Neuronal stem cell (in vitro differentiated cells): ENCODE data around the gene AHSA1.

Experiments used
- DNase-seq: peaks from one replicate; pipeline ENCODE4 v3.0.0-alpha.2; 2013; ENCODE audit warnings: low spot score
- H2AFZ ChIP-seq: one replicate; pipeline ENCODE4 v1.6.1; 2013; ENCODE audit warnings: mild to moderate bottlenecking, low read length, inconsistent platforms
- H2AK5ac ChIP-seq: 2 replicates; pipeline ENCODE4 v1.6.1; 2013; ENCODE audit warnings: low read depth, mild to moderate bottlenecking, inconsistent platforms, low read length, moderate library complexity, mixed read lengths
- H2BK120ac ChIP-seq: 2 replicates; pipeline ENCODE4 v1.6.1; 2013; ENCODE audit warnings: low read depth, mild to moderate bottlenecking, inconsistent platforms, low read length, moderate library complexity, mixed read lengths
- H2BK12ac ChIP-seq: one replicate; pipeline ENCODE4 v1.6.1; 2013; ENCODE audit warnings: low read length, inconsistent platforms
- H2BK15ac ChIP-seq: 2 replicates; pipeline ENCODE4 v1.6.1; 2013; ENCODE audit warnings: mild to moderate bottlenecking, low read length, inconsistent platforms, mixed read lengths
- H2BK5ac ChIP-seq: one replicate; pipeline ENCODE4 v1.6.1; 2013; ENCODE audit warnings: inconsistent platforms, mild to moderate bottlenecking, low read length, moderate library complexity
- H3K14ac ChIP-seq: one replicate; pipeline ENCODE4 v1.6.1; 2013; ENCODE audit warnings: low read length, inconsistent platforms
- H3K18ac ChIP-seq: 2 replicates; pipeline ENCODE4 v1.6.1; 2013; ENCODE audit warnings: low read length, inconsistent platforms
- H3K23ac ChIP-seq: 2 replicates; pipeline ENCODE4 v1.6.1; 2013; ENCODE audit warnings: low read depth, mild to moderate bottlenecking, mixed read lengths, low read length, inconsistent platforms; ENCODE audit not compliant: poor library complexity
- H3K27ac ChIP-seq: replicated peaks from 3 replicates; pipeline ENCODE4 v1.5.1; 2013; ENCODE audit warnings: low read length, inconsistent platforms
- H3K27me3 ChIP-seq, 3 experiments: 2 replicates each; pipeline ENCODE4 v1.6.1; 2013; ENCODE audit warnings: low read length in 3 of 3, mild to moderate bottlenecking in 2 of 3, inconsistent platforms in 1 of 3, low read depth in 1 of 3, mixed read lengths in 1 of 3, moderate library complexity in 1 of 3; ENCODE audit not compliant: control insufficient read depth in 3 of 3, insufficient read depth in 3 of 3
- H3K36me3 ChIP-seq, 2 donors: replicated peaks in 1 of 2; 2 replicates each; pipeline ENCODE4 v1.6.1; 2013; ENCODE audit warnings: low read length in 2 of 2; ENCODE audit not compliant: control insufficient read depth in 2 of 2, insufficient read depth in 2 of 2
- H3K4ac ChIP-seq: 2 replicates; pipeline ENCODE4 v1.6.1; 2013; ENCODE audit warnings: inconsistent platforms, mild to moderate bottlenecking, low read length, moderate library complexity
- H3K4me1 ChIP-seq, 2 donors: 1 replicate in 1 of 2; 2 replicates in 1 of 2; pipeline ENCODE4 v1.6.1; 2013; ENCODE audit warnings: low read length in 2 of 2, low read depth in 1 of 2; ENCODE audit not compliant: control insufficient read depth in 2 of 2, insufficient read depth in 1 of 2
- H3K4me2 ChIP-seq: one replicate; pipeline ENCODE4 v1.6.1; 2013; ENCODE audit warnings: mild to moderate bottlenecking, low read length, inconsistent platforms; ENCODE audit not compliant: insufficient read depth, poor library complexity, severe bottlenecking
- H3K4me3 ChIP-seq, 2 donors: 2 replicates each; pipeline ENCODE4 v1.5.1; 2013; ENCODE audit warnings: low read length in 2 of 2, mild to moderate bottlenecking in 2 of 2, inconsistent platforms in 1 of 2, moderate library complexity in 1 of 2
- H3K79me1 ChIP-seq: one replicate; pipeline ENCODE4 v1.6.1; 2013; ENCODE audit warnings: low read depth, mild to moderate bottlenecking, inconsistent platforms, low read length, moderate library complexity
- H3K9ac ChIP-seq: one replicate; pipeline ENCODE4 v1.6.1; 2013; ENCODE audit warnings: mild to moderate bottlenecking, low read depth, low read length, inconsistent platforms; ENCODE audit not compliant: poor library complexity
- H3K9me3 ChIP-seq, 2 donors: replicated peaks in 1 of 2; 2 replicates each; pipeline versions ENCODE3 to v1.6.1; 2013; ENCODE audit warnings: low read length in 2 of 2, mild to moderate bottlenecking in 2 of 2, inconsistent platforms in 1 of 2, low read depth in 1 of 2, mixed read lengths in 1 of 2, moderate library complexity in 1 of 2; ENCODE audit not compliant: control insufficient read depth in 2 of 2, insufficient read depth in 1 of 2
- H4K8ac ChIP-seq: one replicate; pipeline ENCODE4 v1.6.1; 2013; ENCODE audit warnings: low read depth, mild to moderate bottlenecking, inconsistent platforms, low read length, moderate library complexity
- H4K91ac ChIP-seq: one replicate; pipeline ENCODE4 v1.6.1; 2013; ENCODE audit warnings: low read length, low read depth, mild to moderate bottlenecking, inconsistent platforms; ENCODE audit not compliant: poor library complexity
- WGBS, 2 donors: extraction: QIAGEN DNeasy Blood & Tissue Kit; methylation state at CpG; one replicate each; pipeline ENCODE4 v1.1.7; 2013; ENCODE audit warnings: missing lambda C conversion rate in 2 of 2, mixed read lengths in 1 of 2; ENCODE audit not compliant: insufficient read length in 2 of 2, insufficient replicate concordance in 1 of 2; ENCODE audit errors: extremely low coverage in 2 of 2; 5-methylcytosine and 5-hydroxymethylcytosine counted together

The AHSA1 gene

DNA sequence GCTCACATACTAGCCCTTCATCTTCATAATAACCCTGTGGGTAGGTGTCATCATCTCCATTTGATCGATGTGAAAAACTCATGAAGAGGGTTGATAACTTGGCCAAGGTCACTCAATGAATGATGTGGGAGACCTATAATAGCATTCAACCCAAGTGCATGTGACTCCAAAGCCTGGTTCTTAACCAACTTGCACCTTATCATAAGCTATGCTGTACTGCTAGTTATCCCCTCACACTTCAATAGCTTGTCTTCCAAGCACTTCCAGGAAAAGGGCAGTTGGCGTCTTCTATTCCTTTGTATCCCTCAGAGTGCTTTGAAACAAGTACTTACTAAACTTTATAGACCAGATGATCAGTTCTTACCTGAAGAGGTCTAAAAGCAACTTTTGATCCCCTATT lies 15.7 kb upstream of the AHSA1 start:
- Histone ChIP-seq H3K27ac (no peak overlapping the region), H3K23ac (no peak overlapping the region), H3K4me1 (no peaks in the 10 kb centered on the region), H3K36me3 (peaks cover 7 to 79% of the 10 kb centered on the region in 2 donors), H3K79me1 (no peaks in the 10 kb centered on the region), H2AK5ac (no peak overlapping the region), H2BK5ac (no peak overlapping the region), H2BK15ac (no peak overlapping the region), H3K18ac (no peak overlapping the region), H2BK120ac (no peak overlapping the region), H2AFZ (no peak overlapping the region), H3K4me3 (no peak overlapping the region), H3K14ac (no peak overlapping the region), H3K27me3 (no peaks in the 10 kb centered on the region), H3K4me2 (no peak overlapping the region), H4K91ac (no peak overlapping the region), H2BK12ac (no peak overlapping the region), H3K9me3 (no peaks in the 10 kb centered on the region), H3K9ac (no peak overlapping the region), H3K4ac (no peak overlapping the region), H4K8ac (no peak overlapping the region)
- no CpG with 5 or more reads among the region's 2 CpGs for WGBS, 2 donors
- DNase-seq: no peak

DNA sequence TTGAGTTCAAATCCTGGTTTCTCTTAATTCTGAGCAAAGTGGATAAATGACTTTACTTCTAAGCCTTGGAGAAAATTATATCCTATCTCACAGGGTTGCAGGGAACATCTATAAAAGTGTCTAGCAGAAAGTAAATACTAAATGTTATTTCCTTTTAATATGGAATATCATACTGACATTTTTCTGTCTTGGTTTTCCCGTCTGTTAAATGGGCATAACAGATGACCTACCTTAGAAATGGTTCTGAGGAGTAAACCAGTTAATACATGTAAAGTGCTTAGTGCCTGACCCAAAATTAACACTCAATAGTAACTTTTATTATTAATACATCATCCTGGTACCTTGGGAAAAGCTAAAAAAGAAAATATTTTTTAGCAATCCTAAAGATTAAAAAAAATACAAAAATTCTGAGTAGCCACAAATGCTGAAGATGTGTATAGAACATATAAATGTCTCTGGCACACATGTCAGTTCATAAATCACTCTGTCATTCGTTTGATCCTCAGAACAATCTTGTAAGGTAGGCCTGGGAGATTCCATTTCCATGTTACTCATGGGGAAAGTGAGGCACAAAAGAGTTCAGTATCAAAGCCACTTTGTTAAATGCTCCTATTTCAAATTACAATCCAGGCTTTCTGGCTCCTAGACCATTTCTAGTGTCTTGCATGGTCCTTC lies 1.8 kb upstream of the AHSA1 start:
- Histone ChIP-seq H3K9ac (no peak overlapping the region), H3K9me3 (no peaks in the 10 kb centered on the region), H2BK15ac (no peak overlapping the region), H2AK5ac (no peak overlapping the region), H2BK5ac (no peak overlapping the region), H2BK12ac (no peak overlapping the region), H3K4me3 (peak overlapping the region in 1 of 2 donors; percentile 67), H3K4me1 (peaks cover 2 to 6% of the 10 kb centered on the region in 2 donors), H3K18ac (no peak overlapping the region), H3K23ac (no peak overlapping the region), H3K4ac (no peak overlapping the region), H3K36me3 (peaks cover 14 to 44% of the 10 kb centered on the region in 2 donors), H3K4me2 (no peak overlapping the region), H4K91ac (no peak overlapping the region), H3K79me1 (peaks cover 6% of the 10 kb centered on the region), H3K14ac (no peak overlapping the region), H3K27ac (no peak overlapping the region), H3K27me3 (no peaks in the 10 kb centered on the region), H4K8ac (no peak overlapping the region), H2AFZ (no peak overlapping the region), H2BK120ac (no peak overlapping the region)
- DNase-seq: no peak
- WGBS, 2 donors: no CpG with 5 or more reads among the region's 2 CpGs

DNA sequence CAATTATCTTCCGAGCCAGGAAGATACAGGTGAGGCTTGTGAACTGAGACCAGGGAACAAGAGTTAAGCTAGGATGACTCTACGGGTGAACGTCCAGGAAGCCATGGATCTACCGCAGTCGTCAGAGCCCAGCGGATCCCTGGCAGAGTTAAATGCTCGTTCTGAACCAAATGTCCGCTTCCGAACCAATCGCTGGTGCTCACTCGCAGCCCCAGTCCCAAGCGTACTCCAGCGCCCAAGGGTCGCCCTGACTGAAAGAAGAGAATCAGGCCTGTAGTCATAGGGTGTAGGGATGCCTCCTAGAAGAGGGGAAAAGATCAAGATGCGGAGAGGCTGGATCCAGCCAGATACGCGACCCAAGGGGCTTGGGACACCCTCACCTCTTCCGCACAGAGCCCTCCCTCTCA lies 775 bp upstream of the AHSA1 start:
- WGBS, 2 donors: no CpG with 5 or more reads among the region's 18 CpGs
- peak overlapping the region; percentile 67 to 84 for H3K4me3 ChIP-seq
- no peak overlapping the region for H2BK120ac ChIP-seq
- no peak overlapping the region for H2BK15ac ChIP-seq
- peak overlapping the region; percentile 22 for H3K9ac ChIP-seq
- H2AK5ac ChIP-seq: no peak overlapping the region
- no peak overlapping the region for H3K4ac ChIP-seq
- no peak overlapping the region for H2BK12ac ChIP-seq
- peak overlapping the region; percentile 51 for H3K27ac ChIP-seq
- peaks cover 9% of the 10 kb centered on the region for H3K79me1 ChIP-seq
- H4K8ac ChIP-seq: no peak overlapping the region
- peaks cover 21 to 44% of the 10 kb centered on the region in 2 donors for H3K36me3 ChIP-seq
- peaks cover 2 to 6% of the 10 kb centered on the region in 2 donors for H3K4me1 ChIP-seq
- no peak overlapping the region for H3K14ac ChIP-seq
- peak overlapping the region; percentile 88 for H2AFZ ChIP-seq
- no peaks in the 10 kb centered on the region for H3K9me3 ChIP-seq
- peak overlapping the region; percentile 70 for H3K4me2 ChIP-seq
- DNase-seq: no peak
- H2BK5ac ChIP-seq: no peak overlapping the region
- no peak overlapping the region for H4K91ac ChIP-seq
- H3K18ac ChIP-seq: peak overlapping the region; percentile 31
- no peaks in the 10 kb centered on the region for H3K27me3 ChIP-seq
- H3K23ac ChIP-seq: no peak overlapping the region

DNA sequence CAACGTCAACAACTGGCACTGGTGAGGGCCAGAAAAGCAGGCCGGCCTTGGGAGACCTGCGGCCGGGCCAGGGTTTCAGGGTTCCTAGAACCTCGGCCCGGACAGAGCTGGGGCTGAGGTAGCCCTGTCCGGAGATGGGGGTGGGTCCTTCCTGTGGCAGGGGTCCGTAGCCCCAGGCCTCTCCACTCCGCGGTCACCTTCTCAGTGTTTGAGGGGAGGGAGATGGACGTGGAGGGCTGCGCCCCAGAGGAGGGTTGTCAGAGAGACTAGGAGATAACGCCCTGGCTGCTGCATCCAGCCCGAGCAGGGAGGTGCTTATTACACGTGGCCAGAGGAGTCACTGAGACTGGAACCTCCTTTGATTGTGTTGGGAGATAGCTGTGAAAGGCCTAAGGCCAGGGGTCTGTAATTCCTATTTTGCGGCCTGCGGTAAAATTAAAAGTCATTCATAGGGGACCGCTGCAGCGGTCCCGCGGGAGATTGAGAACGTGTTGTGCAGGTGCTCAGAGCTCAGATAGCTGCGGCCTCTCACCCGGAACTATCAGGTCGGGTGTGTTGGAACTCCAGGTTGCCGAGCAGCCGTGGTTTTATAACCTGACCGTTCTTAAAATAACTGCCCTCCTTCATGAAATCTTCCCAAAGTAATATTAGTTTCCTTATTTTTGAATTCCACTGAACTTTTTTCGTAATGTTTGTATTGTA lies 507 bp downstream of the AHSA1 start:
- Histone ChIP-seq H3K4me3 (peak overlapping the region; percentile 67 to 95), H2AFZ (peak overlapping the region; percentile 80), H3K79me1 (peaks cover 9% of the 10 kb centered on the region), H3K36me3 (peaks cover 28 to 44% of the 10 kb centered on the region in 2 donors), H2BK15ac (peak overlapping the region; percentile 35), H2BK120ac (no peak overlapping the region), H3K18ac (peak overlapping the region; percentile 94), H3K9me3 (no peaks in the 10 kb centered on the region), H3K9ac (peak overlapping the region; percentile 92), H3K4me1 (peaks cover 2 to 6% of the 10 kb centered on the region in 2 donors), H3K14ac (peak overlapping the region; percentile 48), H2BK5ac (no peak overlapping the region), H3K27me3 (no peaks in the 10 kb centered on the region), H3K4me2 (peak overlapping the region; percentile 69), H4K91ac (no peak overlapping the region), H3K23ac (peak overlapping the region; percentile 32), H3K4ac (no peak overlapping the region), H2BK12ac (peak overlapping the region; percentile 28), H4K8ac (no peak overlapping the region), H2AK5ac (no peak overlapping the region), H3K27ac (peak overlapping the region; percentile 55)
- no peak for DNase-seq
- no CpG with 5 or more reads among the region's 29 CpGs for WGBS, 2 donors
